Activated T-cell treated with anti-CD3 and anti-CD28 coated beads for 1 hour (primary cell): Measurements from ENCODE around the gene KAT8.
"Not testable (repeated sequence)": the region's sequence is repeated elsewhere in the genome, so short reads cannot be mapped to it uniquely, and the experiment has no call there.

Experiments
- DNase-seq: peaks from one replicate; pipeline ENCODE4 v3.0.0-alpha.2; 2020; ENCODE audit warnings: low read depth

KAT8 gene

DNA sequence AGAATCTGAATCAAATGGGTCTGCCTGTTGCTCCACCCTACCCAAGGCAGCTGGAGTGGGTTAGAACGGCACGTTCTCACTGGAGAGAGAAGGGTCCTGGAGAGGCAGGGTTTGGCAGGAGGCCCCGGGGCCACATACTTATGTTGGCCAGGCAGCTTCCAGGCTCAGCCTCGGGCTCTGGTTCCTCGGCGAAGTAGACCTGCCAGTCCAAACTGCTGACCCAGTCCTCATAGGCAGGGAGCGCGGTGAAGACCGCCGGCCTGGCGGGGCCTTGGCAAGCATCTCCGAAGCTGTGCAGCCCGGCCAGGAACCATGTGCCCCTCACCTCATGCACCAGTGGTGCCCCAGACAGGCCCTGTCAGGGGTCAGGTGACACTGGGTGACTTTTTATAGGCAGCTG is 33.5 kb upstream of the KAT8 start:
- no peak for DNase-seq

DNA sequence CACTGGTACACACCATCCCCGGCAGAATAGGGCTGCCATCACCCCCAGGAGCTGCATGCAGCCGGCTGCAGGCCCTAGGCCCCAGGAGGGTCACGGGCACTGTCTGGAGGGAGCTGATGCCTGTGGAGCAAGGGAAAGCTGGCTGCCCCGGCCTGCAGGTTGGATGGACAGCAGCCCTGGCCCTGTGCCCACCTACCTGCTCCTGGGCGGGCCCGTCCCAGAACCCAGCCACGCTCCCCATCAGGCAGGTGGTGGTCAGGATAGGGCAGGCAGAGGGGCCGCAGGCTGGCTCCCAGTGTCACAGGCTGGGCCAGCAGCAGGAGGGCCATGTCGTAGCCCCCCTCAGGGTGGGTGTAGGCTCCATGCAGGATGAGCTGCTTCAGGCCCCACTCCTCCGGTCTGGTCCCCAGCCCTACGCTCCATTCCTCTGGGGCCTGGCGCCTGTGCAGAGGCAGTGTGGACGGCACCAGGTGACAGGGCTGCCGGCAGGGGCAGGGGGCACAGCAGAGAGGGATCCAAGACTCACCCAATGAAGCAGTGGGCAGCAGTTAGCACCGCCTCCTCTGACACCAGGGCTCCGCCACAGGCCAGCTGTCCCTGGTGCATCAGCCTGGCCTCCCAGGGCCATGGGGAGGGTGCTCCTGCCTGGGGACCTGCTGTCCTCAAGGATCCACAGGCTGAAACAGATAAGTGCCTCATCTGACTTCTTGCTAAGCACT is 32.7 kb upstream of the KAT8 start:
- DNase-seq, result no peak

DNA sequence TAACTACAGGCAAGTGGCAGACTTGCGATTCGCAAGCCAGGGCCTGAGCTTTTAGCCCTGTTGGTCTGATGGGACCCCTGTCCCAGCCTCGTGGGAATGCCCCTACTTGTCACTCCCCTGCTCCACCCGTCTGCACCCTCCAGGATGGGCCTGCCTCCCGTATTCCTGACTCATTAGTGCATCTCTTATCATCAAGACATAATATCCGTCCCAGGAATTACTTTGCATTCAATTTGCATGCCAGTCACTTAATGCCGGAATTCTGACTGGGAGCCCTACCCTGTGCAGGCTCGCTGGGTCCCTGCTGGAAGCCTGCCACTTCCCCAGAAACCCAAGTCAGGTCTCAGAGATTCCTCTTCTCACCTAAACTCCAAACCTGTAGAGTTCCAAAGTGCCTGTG is 32.1 kb upstream of the KAT8 start:
- DNase-seq, result no peak

DNA sequence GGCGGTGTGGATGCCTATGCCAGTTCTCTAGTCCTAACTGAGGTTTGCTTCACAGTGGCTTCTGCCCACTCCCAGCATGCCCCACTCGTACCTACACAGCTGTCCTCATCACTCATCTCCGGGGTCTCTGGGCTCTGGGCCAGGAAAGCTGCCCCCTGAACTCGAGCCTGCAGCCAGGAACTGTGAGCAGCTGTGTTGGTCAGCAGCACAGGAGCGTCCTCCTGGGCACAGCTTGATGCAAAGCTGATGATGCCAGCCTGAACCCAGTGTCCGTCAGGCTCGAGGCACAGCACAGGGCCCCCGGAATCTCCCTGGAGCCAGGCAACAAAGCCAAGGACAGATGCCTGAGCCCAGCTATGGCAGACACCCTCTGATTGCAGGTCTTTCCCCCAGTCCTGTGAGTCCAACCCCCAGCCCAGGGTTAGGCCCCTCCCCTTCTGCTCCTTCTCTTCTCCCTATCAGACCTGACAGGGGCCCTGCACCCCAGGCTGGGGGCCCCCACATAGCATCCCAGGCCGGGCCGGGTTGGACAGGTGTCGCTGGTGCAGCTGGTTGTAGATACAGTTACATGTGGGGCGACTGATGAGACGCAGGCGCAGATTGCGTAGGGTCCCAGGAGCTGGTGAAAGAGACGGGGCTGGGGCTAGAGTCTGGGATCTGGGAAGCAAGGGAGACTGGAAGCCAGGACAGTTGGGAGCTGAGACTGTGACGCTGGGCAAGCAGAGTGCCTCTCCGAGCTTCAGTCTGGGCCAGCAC is 31.4 kb upstream of the KAT8 start:
- DNase-seq, result no peak

DNA sequence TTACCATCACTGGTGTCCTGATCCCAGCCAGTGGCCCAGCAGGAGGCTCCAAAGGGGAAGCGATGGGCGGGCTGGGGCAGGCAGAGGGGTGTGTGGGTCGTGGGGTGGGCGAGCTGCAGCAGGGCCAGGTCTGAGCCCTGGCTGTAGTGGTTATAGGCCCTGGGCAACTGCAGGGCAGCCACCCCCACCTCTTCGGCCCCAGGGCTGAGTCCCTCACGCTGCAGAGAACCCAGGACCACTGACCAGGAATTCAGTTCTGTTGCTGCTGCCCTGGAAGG is 30.9 kb upstream of the KAT8 start:
- no peak for DNase-seq

DNA sequence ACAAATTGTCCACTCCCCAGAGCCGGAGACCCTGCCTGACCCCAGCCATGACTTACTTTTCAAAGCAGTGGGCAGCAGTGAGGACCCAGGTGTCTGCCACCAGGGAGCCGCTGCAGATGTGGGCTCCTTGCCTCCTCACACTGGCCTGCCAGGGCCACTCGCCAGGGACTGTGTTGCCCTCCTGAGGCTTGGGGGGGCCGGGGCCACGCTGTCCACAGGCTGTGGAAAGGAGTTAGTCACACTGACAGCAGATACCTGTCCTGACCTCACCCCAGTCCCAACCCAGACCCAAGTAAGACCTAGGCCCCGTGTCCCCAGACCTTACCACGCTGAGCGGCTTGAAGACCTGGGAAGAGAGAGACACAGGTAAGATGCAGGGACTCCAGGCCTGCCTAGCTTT is 30.0 kb upstream of the KAT8 start:
- no peak for DNase-seq

DNA sequence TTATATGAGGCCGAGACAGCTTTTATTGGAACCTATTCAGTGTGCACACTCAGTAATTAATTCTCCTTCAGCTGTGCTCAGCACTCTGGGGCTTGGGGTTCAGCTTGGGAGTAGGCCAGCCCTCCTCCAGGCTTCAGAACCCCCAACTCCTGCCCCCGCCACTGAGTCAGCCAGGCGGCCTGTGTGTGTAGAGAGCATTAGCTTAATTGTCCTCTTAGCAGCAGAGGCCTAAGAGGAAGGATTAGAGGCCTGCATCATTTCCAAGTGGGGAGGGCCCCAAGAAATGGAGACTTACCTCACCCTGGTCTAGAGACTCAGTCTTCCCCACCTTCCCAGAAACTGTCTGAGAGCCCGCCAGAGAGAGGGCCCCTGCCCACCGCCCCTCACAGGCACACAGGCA is 29.5 kb upstream of the KAT8 start:
- DNase-seq, result no peak

DNA sequence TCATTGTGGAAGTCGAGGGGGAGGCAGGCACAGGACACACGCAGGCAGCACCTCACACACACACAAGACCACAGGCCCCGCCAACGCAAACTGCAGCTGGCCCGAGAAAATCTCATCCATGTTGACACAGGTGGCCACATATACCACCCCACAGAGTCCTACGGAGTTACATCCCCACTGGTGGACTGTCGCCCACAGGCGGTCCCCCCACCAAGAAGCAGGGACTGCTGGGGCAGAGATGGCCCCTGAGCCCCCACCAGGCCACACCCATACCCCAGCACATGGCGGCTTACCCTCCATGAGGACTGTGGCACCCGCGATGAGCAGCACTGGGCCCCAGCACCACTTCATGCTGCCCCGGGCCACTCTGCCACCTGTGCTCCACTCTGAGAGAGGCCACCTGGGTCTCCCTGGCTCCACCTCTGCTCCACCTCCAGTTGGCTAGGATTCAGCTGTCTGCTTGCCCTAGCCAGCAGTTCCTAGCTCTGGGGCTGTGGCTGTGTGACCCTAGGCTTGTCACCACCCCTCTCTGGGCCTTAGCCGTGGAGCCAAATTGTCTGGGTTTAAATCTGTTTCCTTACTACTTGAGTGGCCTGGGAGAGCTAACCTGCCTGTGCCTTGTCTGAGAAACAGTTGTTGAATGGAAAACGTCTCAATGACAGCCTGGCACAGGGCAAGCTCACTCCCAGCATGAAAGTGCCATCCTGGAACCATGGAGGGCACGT is 28.8 kb upstream of the KAT8 start, which contains the start of gene PRSS53:
Gene PRSS53 (minus strand): TSS at position 485 of the 725 bp plus-strand sequence. CDS start 134 bp downstream, at position 351.
- no peak for DNase-seq

DNA sequence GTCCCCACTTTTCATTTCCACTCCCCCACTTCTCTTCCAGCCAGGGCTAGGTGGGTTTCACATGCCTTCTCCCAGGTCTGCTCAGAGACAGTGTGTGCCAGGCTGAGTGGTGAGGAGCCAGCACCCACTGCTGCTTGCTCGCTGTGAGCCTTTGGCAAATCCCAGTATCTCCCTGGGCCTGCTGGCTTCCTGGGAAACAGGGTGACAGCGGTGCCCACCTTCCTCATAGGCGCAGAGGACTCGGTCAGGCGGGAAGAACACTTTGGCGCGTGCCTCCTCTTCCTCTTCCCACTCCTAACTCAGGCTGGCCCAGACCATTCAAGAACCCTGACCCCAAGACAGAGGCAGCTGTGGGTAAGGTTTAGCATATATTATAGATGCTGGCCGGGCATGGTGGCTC is 28.3 kb upstream of the KAT8 start:
- DNase-seq, result no peak

DNA sequence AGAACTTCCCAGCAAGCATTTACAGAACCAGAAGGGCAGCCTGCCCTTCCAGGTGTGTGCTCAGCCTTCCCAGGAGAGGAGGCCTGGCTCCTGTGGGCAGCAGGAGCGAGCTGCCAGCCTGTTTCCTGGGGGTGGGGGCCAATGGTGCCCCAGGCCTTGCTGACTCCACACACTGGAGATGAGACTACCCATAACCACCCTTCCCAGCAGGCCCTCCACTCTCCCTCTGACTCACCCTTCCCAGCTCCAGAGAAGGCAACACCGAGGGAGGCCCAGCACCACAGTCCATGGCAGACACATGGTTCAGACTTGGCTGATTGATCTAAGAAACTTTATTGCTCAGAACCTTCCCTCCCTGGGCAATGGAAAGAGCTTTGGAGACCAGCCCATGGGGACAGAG is 26.9 kb upstream of the KAT8 start:
- DNase-seq, result no peak

DNA sequence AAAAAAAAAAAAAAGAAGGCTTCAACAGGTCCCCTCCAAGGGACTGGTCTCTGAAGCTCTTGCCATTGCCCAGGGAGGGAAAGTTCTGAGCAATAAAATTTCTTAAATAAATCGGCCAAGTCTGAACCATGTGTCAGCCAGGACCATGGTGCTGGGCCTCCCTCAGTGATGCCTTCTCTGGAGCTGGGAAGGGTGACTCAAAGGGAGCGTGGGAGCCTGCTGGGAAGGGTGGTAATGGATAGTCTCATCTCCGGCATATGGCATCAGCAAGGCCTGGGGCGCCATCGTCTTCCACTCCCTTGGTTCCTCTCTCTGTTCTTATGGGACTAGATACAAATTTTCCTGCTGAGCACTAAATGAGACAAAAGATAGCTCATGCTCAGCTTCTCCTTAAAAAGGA is 25.1 kb upstream of the KAT8 start:
- no peak for DNase-seq

DNA sequence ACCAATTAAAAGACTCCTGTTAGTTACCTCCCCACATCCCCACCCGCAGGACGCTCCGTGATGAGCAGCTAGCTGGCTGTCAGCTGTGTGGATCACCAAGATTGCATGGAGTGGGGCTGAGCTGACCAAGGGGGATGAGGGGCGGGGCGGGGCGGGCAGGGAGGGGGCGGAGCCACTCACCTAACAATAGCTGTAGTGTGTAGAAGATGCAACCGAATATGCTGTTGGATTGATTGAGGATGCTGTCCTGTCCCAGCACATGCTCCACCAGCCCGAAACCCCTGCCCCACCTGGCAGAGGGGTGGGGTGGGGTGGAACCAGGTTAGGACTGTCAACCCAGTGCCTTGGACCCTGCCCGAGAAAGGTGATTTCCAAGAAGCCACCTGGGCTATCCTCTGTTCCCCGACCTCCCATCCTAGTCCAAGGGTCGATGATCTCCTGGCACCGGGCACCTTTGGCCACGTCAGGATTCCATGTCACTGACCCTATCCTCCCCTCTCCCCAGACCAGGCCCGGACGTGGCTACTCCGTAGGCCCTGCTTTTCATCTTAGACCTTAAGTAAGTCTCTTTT is 24.2 kb upstream of the KAT8 start:
- DNase-seq, result no peak

DNA sequence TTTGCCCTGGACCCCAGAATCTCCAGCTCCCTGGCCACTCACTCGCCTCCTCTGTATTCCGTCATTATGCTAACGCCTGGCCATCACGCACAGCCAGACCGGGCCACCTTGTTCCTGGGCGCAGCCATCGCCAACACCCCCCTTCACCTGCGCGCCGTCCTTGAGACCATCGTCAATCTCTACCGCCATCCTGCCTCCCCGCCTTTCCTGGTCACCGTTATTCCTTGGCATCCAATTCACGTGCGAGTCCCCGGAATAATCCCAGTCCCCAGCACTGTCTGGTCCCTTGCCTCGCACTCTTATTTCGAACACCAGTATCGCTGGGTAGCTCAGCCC is 23.4 kb upstream of the KAT8 start:
- no peak for DNase-seq

DNA sequence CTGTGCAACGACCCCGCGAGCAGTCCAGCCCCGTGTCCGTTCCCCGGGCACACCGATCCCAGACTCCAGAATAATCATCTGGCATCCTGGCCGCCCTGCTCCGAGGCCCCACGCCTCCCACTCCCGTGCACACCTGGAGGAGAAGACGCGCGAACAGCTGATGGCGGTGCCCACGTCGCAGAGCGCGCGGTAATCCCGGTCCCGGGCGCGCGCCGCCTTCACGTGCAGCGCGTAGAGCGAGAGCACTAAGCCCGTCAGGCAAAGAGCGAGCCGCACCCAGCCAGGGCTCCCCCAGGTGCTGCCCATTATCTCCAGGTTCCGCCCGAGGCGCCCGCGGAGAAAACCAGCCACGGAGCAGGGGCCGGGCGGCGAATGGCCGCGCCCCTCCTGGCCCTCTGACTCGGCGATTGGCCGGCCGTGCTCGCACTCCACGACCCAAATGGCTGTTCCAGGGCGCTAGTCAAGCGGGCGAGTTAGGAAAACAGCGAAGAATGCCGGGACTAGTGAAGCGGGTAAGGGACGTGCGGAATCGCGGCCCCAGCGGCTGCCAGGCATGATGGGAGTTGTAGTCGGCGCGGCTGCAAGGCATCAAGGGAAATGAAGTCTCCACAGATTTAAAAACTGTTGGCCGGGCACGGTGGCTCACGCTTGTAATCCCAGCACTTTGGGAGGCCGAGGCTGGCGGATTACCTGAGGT is 22.9 kb upstream of the KAT8 start, which contains the start of gene VKORC1:
Gene VKORC1 (minus strand): TSS at position 374 of the 697 bp plus-strand sequence. CDS start 68 bp downstream, at position 306.
- DNase-seq, result peak; percentile 71

DNA sequence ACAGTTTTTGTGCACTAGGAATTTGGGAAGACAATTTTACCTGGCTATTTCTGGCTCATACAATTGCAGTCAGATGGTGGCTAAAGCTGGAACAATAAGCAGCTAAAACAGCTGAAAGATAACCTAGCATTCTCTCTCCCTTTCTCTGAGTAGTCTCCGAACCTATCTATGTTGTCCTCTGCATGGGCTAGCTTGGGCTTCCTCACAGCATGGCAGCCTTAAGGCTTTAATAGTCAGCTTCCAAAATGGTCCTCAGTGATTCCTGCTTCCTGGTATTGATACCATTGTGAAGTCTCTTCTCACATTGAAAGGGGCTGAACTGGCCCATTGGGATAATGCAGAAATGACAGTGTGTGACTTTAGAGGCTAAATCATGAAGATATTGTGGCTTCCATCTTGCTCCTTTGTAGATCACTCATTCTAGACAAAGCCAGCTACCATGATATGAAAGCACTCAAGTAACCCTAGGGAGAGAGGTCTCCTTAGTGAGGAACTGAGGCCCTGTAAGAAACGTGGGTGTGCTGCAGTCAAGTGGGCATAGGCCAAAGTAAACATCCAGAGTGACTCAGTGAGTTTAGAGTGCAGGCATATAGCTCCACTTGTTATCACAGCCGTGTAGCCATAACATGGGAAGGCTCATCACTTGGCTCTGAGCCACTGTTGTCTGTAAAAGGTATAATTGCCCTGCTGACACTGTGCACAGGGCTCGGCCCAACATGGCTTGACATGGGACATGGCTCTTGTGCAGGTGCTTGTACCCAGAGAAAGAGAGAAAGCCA is 17.4 kb upstream of the KAT8 start:
- DNase-seq, result no peak

DNA sequence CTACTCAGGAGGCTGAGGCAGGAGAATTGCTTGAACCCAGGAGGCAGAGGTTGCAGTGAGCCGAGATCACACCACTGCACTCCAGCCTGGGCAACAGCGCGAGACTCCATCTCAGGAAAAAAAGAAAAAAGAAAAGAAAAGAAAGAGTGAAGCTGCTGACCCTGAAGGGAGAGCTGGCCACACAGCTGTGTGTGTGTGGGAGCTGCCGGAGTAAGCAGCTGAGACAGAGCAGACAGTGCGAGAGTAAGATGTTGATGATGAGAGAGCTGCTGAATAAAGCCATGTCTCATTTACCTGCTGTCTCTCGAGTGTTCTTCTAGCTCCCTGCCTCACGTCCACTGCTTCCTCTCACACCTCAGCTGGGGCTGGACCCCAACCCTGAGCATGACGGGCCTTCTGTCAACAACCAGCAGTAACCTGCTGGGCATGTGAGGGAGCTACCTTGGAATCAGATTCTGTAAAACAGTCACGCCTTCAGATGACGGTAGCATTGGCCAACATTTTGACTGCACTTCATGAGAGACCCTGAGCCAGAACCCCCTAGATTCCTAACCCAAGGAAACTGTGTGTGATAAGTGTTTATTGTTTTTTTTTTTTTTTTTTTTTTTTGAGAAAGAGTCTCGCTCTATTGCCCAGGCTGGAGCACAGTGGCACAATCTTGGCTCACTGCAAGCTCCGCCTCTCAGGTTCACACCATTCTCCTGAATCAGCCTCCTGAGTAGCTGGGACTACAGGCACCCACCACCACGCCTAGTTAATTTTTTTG is 16.4 kb upstream of the KAT8 start:
- not testable (repeated sequence) for DNase-seq

DNA sequence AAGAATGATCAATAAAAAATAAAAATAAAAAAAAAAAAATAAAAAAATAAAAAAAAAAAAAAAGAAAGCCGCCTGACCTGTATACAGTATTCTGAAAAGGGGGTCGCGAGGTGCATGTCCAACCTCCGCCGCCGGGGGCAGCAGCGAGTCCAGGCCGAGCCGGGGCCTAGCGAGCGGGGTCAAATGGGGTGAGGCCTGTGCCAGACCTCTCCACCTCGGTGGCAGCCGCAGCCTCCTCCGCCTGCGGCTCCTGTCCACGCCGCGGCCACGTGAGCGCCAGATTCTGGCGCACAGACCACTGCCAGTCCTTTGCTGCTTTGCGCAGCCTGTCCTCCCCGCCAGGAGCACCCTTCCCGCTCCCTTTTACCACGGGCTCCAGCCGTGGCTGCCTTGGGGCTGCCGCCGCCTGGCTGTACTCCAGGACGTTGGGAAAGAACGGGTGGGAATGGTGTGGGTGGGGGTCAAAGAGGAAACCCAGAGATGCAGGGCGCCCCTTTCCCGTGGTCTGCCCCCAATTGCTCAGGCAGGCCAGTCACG is 11.7 kb upstream of the KAT8 start:
- peak; percentile 77 for DNase-seq

DNA sequence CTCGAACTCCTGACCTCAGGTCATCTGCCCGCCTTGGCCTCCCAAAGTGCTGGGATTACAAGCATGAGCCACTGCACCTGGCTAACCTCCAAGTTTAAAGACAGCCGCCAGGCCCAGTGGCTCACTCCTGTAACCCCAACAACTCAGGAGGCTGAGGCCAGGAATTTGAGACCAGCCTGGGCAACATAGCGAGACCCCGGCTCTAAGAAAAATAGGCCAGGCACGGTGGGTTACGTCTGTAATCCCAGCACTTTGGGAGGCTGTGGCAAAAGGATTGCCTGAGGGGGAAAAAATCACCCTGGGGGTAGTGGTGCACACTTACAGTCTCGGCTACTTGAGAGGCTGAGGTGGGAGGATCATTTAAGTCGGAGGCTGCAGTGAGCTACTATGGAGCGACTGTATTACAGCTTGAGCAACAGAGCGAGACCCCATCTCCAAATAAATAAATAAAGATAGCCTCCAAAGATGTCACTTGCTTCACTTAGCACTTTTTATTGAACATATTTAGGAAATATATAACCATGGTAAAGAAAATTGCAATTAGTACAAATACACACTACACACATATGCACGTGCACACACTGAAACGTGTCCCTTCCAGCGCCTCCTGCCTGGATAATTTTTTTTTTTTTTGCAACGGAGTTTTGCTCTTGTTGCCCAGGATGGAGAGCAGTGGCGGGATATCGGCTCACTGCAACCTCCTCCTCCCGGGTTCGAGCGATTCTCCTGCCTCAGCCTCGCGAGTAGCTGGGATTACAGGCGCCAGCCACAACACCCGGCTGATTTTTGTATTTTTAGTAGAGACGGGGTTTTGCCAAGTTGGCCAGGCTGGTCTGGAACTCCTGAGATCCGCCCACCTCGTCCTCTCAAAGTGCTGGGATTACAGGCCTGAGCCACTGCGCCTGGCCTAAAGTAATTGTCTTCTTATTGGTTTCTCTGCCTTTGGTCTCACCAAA is 10.7 kb upstream of the KAT8 start:
- no peak for DNase-seq

DNA sequence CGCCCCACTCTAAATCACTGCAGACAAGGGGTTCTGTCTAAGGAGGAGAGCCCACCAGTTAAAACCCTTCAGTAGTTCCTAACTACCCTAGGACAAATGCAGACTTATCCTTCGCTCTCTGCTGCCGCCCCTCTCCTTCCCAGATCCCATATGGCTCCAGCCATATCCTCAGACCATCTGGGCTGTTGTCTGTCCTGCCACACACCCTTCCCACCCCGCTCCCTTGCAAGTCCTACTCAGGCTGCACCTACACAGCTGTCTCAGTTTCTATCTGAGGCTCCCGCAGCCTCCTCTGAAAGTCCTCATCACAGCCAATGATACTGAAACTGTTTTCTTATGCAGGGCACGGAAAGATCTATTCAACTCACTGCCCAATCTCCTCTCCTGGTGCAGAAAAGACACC is 10.0 kb upstream of the KAT8 start:
- DNase-seq, result no peak
